Sigmoid colon (tissue), 3 donors: Measurements from ENCODE around the gene GALNT1.

ENCODE experiments used
- POLR2A ChIP-seq, 2 donors: fragments of 450-650 bp; IDR thresholded peaks; one replicate each; pipeline ENCODE4 v1.6.1; 2016; ENCODE audit warnings: antibody characterized with exemption in 2 of 2, mild to moderate bottlenecking in 2 of 2, moderate library complexity in 2 of 2
- TF ChIP-seq, protein P1 (sequence below), 4 experiments: fragments of 450-650 bp in 3 of 4; fragments of 200-600 bp in 1 of 4; IDR thresholded peaks; one replicate each; pipeline ENCODE4 v1.5.1; 2016 to 2019; ENCODE audit warnings: antibody characterized with exemption in 4 of 4, mild to moderate bottlenecking in 3 of 4, moderate library complexity in 2 of 4

DNA sequence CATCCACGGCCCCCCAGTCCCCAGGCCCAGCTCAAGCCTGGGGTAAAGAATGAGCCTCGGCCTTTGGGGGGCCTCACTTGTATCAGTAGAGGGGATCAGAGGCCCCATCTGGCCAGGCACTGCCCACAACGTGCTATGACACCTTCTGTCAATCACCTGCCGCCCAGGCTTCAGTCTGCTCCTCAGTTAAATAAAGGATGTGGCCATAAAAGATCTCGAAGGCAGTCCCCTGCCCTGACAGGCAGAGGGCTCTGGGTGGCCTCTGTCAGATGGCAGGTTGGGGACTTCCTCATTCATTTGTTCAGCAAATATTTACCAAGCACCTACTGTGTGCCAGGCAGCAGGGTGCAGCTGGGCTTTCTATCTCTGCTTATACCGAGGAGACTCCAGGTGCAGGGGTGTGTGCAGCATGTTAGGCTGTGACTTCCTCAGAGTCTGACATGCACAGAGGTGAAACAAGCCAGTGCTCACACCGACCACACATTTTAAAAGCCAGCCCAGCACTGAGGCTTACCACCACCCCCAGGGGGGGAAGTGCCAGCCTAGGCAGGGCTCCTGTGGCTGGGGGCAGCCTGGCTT, 166.4 kb downstream of the GALNT1 start:
- no peak for TF ChIP-seq POLR2A (IDR thresholded peaks at IDR 0.05)
- TF ChIP-seq, protein P1, sequence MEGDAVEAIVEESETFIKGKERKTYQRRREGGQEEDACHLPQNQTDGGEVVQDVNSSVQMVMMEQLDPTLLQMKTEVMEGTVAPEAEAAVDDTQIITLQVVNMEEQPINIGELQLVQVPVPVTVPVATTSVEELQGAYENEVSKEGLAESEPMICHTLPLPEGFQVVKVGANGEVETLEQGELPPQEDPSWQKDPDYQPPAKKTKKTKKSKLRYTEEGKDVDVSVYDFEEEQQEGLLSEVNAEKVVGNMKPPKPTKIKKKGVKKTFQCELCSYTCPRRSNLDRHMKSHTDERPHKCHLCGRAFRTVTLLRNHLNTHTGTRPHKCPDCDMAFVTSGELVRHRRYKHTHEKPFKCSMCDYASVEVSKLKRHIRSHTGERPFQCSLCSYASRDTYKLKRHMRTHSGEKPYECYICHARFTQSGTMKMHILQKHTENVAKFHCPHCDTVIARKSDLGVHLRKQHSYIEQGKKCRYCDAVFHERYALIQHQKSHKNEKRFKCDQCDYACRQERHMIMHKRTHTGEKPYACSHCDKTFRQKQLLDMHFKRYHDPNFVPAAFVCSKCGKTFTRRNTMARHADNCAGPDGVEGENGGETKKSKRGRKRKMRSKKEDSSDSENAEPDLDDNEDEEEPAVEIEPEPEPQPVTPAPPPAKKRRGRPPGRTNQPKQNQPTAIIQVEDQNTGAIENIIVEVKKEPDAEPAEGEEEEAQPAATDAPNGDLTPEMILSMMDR (IDR thresholded peaks at IDR 0.05) = no peak
